Naive thymus-derived CD4-positive, alpha-beta T cell (primary cell): ENCODE data around the gene SPSB4. TPM values are rescaled to one million over a fixed set of nuclear protein-coding genes. Genes with fewer than 3 reads are reported as not detected.
"Not testable (repeated sequence)": the region's sequence is repeated elsewhere in the genome, so short reads cannot be mapped to it uniquely, and the experiment has no call there.

Experiments used
- ATAC-seq: fragments of 150-1000 bp; cut with Tn5 transposase; 2 replicates; pipeline ENCODE4 v1.10.0; 2021; ENCODE audit warnings: mild to moderate bottlenecking, moderate library complexity
- CTCF ChIA-PET: fragments of 350-600 bp; sonication (Branson Sonifier 250); formaldehyde crosslinking; loops from one replicate; lab custom pipeline; 2021; ENCODE audit warnings: antibody characterized with exemption; lab: Charles Lee
- POLR2A ChIA-PET: fragments of 350-600 bp; sonication (Branson Sonifier 250); formaldehyde crosslinking; loops from one replicate; lab custom pipeline; 2021; ENCODE audit warnings: antibody characterized with exemption, inconsistent platforms; lab: Charles Lee
- DNase-seq, 9 donors: peaks; one replicate each; pipeline versions ENCODE4 v3.0.0 to v3.0.0-alpha.2; 2020 to 2022; ENCODE audit warnings: mixed read lengths in 1 of 9
- H3K27ac ChIP-seq: one replicate; pipeline ENCODE4 v1.7.0; 2013; ENCODE audit warnings: mild to moderate bottlenecking, low read depth, low read length, moderate library complexity
- H3K27me3 ChIP-seq, 2 donors: one replicate each; pipeline ENCODE4 v1.7.0; 2013; ENCODE audit warnings: low read length in 2 of 2, mild to moderate bottlenecking in 2 of 2, moderate library complexity in 2 of 2; ENCODE audit not compliant: control insufficient read depth in 2 of 2, insufficient read depth in 2 of 2
- H3K36me3 ChIP-seq, 3 experiments: 1 replicate in 2 of 3; 2 replicates in 1 of 3; pipeline ENCODE4 v1.7.0; 2013; ENCODE audit warnings: low read length in 3 of 3, mild to moderate bottlenecking in 3 of 3, moderate library complexity in 1 of 3; ENCODE audit not compliant: insufficient read depth in 3 of 3, control insufficient read depth in 2 of 3
- H3K4me1 ChIP-seq, 2 donors: one replicate each; pipeline ENCODE4 v1.7.0; 2013; ENCODE audit warnings: low read length in 2 of 2, mild to moderate bottlenecking in 2 of 2, moderate library complexity in 1 of 2; ENCODE audit not compliant: control insufficient read depth in 2 of 2, insufficient read depth in 2 of 2
- H3K4me3 ChIP-seq: 2 replicates; pipeline ENCODE4 v1.7.0; 2013; ENCODE audit warnings: mild to moderate bottlenecking, low read length
- H3K9me3 ChIP-seq, 3 experiments: 1 replicate in 2 of 3; 2 replicates in 1 of 3; pipeline ENCODE4 v1.7.0; 2013; ENCODE audit warnings: low read length in 3 of 3; ENCODE audit not compliant: control insufficient read depth in 2 of 3
- H3K27ac Mint-ChIP-seq, 9 donors: one replicate each; pipeline ENCODE4 v1.8.0; 2020 to 2022; ENCODE audit warnings: mixed read lengths in 9 of 9, mild to moderate bottlenecking in 8 of 9, moderate library complexity in 5 of 9, inconsistent platforms in 2 of 9
- H3K27me3 Mint-ChIP-seq, 5 donors: one replicate each; pipeline ENCODE4 v1.8.0; 2021 to 2022; ENCODE audit warnings: mixed read lengths in 5 of 5, mild to moderate bottlenecking in 1 of 5
- H3K36me3 Mint-ChIP-seq, 5 donors: one replicate each; pipeline ENCODE4 v1.8.0; 2020 to 2022; ENCODE audit warnings: mixed read lengths in 5 of 5, mild to moderate bottlenecking in 3 of 5, inconsistent platforms in 1 of 5
- H3K4me1 Mint-ChIP-seq, 7 donors: one replicate each; pipeline ENCODE4 v1.8.0; 2020 to 2022; ENCODE audit warnings: mixed read lengths in 7 of 7, mild to moderate bottlenecking in 3 of 7, inconsistent platforms in 1 of 7
- H3K4me3 Mint-ChIP-seq, 10 donors: one replicate each; pipeline ENCODE4 v1.8.0; 2020 to 2022; ENCODE audit warnings: mild to moderate bottlenecking in 10 of 10, mixed read lengths in 10 of 10, moderate library complexity in 6 of 10, inconsistent platforms in 2 of 10
- H3K9me3 Mint-ChIP-seq, 11 donors: one replicate each; pipeline ENCODE4 v1.8.0; 2020 to 2022; ENCODE audit warnings: mixed read lengths in 11 of 11, mild to moderate bottlenecking in 4 of 11, inconsistent platforms in 1 of 11, moderate library complexity in 1 of 11
- intact Hi-C, 2 donors: fragments of 100-400 bp; cut with micrococcal nuclease; formaldehyde crosslinking; loops; one replicate each; pipeline ENCODE4 v1.15.1; 2023
- polyA plus RNA-seq, 2 donors: library from polyadenylated mRNA; unstranded; fragments of 300-500 nt; fragmentation: Illumina TruSeq; gene quantifications; one replicate each; pipeline ENCODE4 v1.2.3, GENCODE V29; 2021
- total RNA-seq, 6 experiments: library from RNA in 5 of 6; stranded (reverse) in 5 of 6; gene quantifications; 1 replicate in 5 of 6; 2 replicates in 1 of 6; pipeline ENCODE4 v1.2.3 and lab custom pipeline; 2021 to 2026

SPSB4 gene
- total and polyA plus RNA-seq, 7 experiments from 2014 or later: not detected

DNA sequence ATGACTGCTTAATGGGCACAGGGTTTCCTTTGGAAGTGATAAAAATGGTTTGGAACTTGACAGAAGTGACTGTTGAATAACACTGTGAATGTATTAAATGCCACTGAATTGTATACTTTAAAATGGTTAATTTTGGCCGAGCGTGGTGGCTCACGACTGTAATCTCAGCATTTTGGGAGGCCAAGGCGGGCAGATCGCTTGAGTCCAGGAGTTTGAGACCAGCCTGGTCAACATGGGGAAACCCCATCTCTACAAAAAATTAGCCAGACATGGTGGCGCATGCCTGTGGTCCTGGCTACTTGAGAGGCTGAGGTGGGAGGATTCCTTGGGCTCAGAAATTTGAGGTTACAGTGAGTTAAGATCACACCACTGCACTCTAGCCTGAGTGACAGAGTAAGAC lies 62.5 kb downstream of the SPSB4 start:
- DNase-seq, H3K36me3 ChIP-seq, CTCF ChIA-PET, H3K4me3 Mint-ChIP-seq, H3K4me1 ChIP-seq, intact Hi-C loops, POLR2A ChIA-PET, ATAC-seq, H3K9me3 ChIP-seq, H3K4me3 ChIP-seq, H3K9me3 Mint-ChIP-seq, H3K27me3 ChIP-seq, H3K27ac ChIP-seq, H3K4me1 Mint-ChIP-seq, H3K27ac Mint-ChIP-seq, H3K36me3 Mint-ChIP-seq: not testable (repeated sequence)
- peaks cover 0 to 15% (median 0%) of the 10 kb centered on the region in 5 donors for H3K27me3 Mint-ChIP-seq

DNA sequence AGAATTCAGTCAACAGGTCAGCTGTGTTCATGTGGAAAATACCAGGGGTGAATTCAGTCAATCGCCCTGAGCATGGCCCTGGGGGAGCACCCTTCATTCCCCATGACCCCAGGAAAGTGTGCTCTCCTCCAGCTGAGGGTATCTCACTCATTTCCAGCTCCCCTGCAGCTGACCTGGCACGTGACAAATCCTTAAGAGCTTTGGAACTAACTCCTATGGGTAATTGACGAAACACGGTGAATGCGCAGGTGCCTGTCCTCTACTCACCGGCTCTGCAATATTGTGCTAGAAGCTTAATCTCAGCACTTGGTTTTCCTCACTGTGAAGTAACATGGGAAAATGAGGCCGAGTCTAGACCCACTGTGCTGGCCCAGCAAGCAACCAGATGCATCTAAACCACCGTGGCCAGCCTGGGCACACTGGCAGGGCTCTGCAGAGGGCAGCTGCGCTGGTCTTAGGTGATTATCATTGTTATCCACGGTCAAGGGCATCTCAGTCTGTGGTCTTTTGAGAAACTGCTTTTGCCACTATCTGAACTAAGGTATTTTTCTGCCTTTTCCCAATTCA lies 63.1 kb downstream of the SPSB4 start:
- H3K27me3 ChIP-seq: no peaks in the 10 kb centered on the region
- ChIA-PET POLR2A (no interaction called here), CTCF (interaction anchor here (2.1 kb wide), 1 partner anchor 8 kb away, joined by 7 read pairs; no protein-coding TSS in a partner anchor)
- H3K36me3 Mint-ChIP-seq: no peaks in the 10 kb centered on the region
- DNase-seq: no peak
- H3K4me1 ChIP-seq: no peaks in the 10 kb centered on the region
- no peak overlapping the region for H3K27ac ChIP-seq
- H3K4me1 Mint-ChIP-seq: no peaks in the 10 kb centered on the region
- H3K36me3 ChIP-seq: no peaks in the 10 kb centered on the region
- H3K9me3 ChIP-seq: no peaks in the 10 kb centered on the region
- peaks cover 0 to 4% (median 0%) of the 10 kb centered on the region in 11 donors for H3K9me3 Mint-ChIP-seq
- intact Hi-C loops: no loop called here
- no peak overlapping the region for H3K27ac Mint-ChIP-seq
- H3K27me3 Mint-ChIP-seq: peaks cover 0 to 15% (median 0%) of the 10 kb centered on the region in 5 donors
- H3K4me3 ChIP-seq: no peak overlapping the region
- ATAC-seq: no peak
- no peak overlapping the region for H3K4me3 Mint-ChIP-seq

DNA sequence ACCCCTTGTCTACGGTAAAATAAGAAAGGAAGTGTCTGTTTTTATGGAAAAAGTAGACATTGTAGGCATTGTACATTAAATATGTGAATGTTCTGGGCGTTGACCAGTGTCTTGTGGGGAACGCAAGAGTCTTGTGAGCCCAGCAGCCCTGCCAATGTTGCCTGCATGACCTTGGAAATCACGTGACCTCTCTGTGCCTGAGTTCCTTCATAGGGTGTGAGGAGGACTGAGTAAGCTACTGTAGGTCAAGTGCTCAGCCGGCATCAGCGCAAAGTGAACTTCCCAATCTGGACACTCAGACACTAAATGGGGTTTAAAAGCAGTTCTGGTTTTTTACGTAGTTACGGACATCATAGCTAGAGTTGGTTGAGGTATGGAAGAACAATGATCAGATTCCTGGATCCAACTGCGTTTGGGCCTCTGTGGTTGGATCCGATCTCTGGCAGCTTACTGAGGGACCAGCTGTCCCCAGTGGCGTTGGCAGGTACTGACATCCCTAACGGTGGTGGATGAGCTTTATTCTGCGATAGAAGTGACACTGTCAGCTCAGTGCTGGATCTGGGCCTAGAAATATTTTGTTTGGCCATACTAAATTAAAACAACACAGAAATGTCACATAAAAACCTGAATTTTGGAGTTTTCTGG lies 63.8 kb downstream of the SPSB4 start:
- no peak overlapping the region for H3K27ac Mint-ChIP-seq
- Histone ChIP-seq H3K36me3 (no peaks in the 10 kb centered on the region), H3K4me1 (no peaks in the 10 kb centered on the region), H3K4me3 (no peak overlapping the region), H3K27me3 (no peaks in the 10 kb centered on the region), H3K27ac (no peak overlapping the region), H3K9me3 (no peaks in the 10 kb centered on the region)
- H3K9me3 Mint-ChIP-seq: peaks cover 0 to 2% (median 0%) of the 10 kb centered on the region in 11 donors
- no peaks in the 10 kb centered on the region for H3K36me3 Mint-ChIP-seq
- H3K4me3 Mint-ChIP-seq: no peak overlapping the region
- CTCF ChIA-PET: interaction anchor here (2.1 kb wide), 1 partner anchor 9 kb away, joined by 7 read pairs; no protein-coding TSS in a partner anchor
- no peak for ATAC-seq
- intact Hi-C loops: no loop called here
- peaks cover 0 to 18% (median 0%) of the 10 kb centered on the region in 5 donors for H3K27me3 Mint-ChIP-seq
- POLR2A ChIA-PET: no interaction called here
- DNase-seq: no peak
- no peaks in the 10 kb centered on the region for H3K4me1 Mint-ChIP-seq

DNA sequence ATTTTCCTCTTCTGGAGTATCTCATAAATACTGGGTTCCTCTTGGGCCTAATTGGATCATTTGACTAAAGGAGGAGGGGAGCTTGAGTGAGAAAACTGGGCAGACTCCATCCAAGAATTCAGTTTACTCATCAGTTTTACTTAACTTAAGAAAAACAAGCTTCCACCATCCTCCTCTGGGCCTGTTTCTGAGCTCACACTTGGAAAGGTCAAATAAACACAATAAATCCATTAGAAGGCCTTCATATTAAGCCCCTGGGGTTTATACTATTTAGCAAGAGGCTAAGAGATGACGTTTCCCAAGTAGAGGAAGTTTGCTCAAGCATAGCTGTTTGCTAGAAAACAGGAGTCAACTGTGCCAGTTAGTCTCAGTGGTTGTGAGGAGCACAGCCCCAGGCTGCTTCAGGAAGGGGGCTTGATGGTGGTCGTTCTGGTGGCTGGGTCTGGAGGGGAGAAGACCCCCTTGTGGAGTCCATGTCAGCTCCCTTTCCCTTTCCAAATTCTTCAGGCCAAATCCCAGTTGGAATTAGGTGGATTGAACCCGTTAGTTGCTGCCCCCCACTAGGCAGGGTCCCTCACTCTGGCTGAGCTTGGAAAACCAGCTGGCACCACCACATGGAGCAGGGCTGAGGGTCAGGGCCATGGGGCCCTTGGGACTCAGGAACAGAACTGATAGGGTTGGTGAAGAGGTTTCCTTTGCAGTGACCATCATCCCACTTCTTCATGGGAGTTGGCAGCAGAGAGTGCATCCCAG lies 64.8 kb downstream of the SPSB4 start:
- Histone ChIP-seq H3K4me1 (no peaks in the 10 kb centered on the region), H3K36me3 (no peaks in the 10 kb centered on the region), H3K4me3 (no peak overlapping the region), H3K9me3 (no peaks in the 10 kb centered on the region), H3K27ac (no peak overlapping the region), H3K27me3 (no peaks in the 10 kb centered on the region)
- H3K9me3 Mint-ChIP-seq: peaks cover 0 to 4% (median 2%) of the 10 kb centered on the region in 11 donors
- no peaks in the 10 kb centered on the region for H3K4me1 Mint-ChIP-seq
- no peak for DNase-seq
- no peak overlapping the region for H3K4me3 Mint-ChIP-seq
- no peak for ATAC-seq
- intact Hi-C loops: no loop called here
- peaks cover 0 to 23% (median 0%) of the 10 kb centered on the region in 5 donors for H3K27me3 Mint-ChIP-seq
- CTCF ChIA-PET: interaction anchor here (1.0 to 2.1 kb wide), 2 partner anchors 10 to 14 kb away, joined by 4 to 7 read pairs; no protein-coding TSS in a partner anchor
- H3K36me3 Mint-ChIP-seq: no peaks in the 10 kb centered on the region
- POLR2A ChIA-PET: no interaction called here
- H3K27ac Mint-ChIP-seq: no peak overlapping the region

DNA sequence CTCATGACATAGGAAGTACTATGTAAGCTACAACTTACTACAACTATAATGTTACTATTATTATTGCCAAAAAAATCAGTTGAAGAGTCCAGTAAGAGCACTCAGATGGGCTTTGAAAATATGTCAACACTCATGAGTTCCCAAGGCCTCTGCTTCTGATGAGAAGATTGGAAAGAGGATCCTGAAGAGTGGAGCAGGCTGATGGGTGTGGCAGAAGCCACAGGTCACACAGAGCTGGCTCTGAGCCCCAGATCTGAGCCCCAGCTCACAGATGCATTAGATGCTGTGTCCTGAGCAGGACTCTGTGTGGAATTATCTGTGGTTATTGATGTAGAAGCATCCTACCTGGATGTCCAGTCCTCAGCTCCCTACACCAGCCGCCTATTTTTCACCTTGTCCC lies 65.6 kb downstream of the SPSB4 start:
- Mint-ChIP-seq H3K27ac (no peak overlapping the region), H3K27me3 (peaks cover 0 to 30% (median 5%) of the 10 kb centered on the region in 5 donors), H3K36me3 (peaks cover 0 to 4% (median 0%) of the 10 kb centered on the region in 5 donors), H3K4me1 (no peaks in the 10 kb centered on the region), H3K9me3 (peaks cover 0 to 8% (median 2%) of the 10 kb centered on the region in 11 donors), H3K4me3 (no peak overlapping the region)
- CTCF ChIA-PET: interaction anchor here (1.0 kb wide), 1 partner anchor 15 kb away, joined by 4 read pairs; no protein-coding TSS in a partner anchor
- ATAC-seq (no peak), DNase-seq (no peak)
- H3K4me3 ChIP-seq: no peak overlapping the region
- H3K27me3 ChIP-seq: no peaks in the 10 kb centered on the region
- no peak overlapping the region for H3K27ac ChIP-seq
- no peaks in the 10 kb centered on the region for H3K4me1 ChIP-seq
- no peaks in the 10 kb centered on the region for H3K9me3 ChIP-seq
- intact Hi-C loops: no loop called here
- POLR2A ChIA-PET: no interaction called here
- no peaks in the 10 kb centered on the region for H3K36me3 ChIP-seq

DNA sequence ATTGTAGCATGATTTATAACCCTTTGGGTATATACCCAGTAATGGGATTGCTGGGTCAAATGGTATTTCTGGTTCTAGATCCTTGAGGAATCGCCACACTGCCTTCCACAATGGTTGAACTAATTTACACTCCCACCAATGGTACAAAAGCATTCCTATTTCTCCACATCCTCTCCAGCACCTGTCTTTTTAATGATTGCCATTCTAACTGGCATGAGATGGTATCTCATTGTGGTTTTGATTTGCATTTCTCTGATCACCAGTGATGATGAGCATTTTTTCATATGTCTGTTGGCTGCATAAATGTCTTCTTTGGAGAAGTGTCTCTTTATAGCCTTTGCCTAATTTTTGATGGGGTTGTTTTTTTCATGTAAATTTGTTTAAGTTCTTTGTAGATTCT lies 66.8 kb downstream of the SPSB4 start:
- DNase-seq, H3K4me1 Mint-ChIP-seq, H3K4me3 ChIP-seq, intact Hi-C loops, ATAC-seq, H3K27me3 ChIP-seq, H3K36me3 ChIP-seq, POLR2A ChIA-PET, H3K27ac ChIP-seq, H3K4me3 Mint-ChIP-seq, H3K36me3 Mint-ChIP-seq, H3K9me3 ChIP-seq, H3K27ac Mint-ChIP-seq, H3K4me1 ChIP-seq: not testable (repeated sequence)
- H3K9me3 Mint-ChIP-seq: peaks cover 0 to 11% (median 2%) of the 10 kb centered on the region in 11 donors
- H3K27me3 Mint-ChIP-seq: peaks cover 0 to 33% (median 11%) of the 10 kb centered on the region in 5 donors
- CTCF ChIA-PET: interaction anchor here (0.7 to 1.1 kb wide), 2 partner anchors 8 to 873 kb away, joined by 3 read pairs; no protein-coding TSS in a partner anchor
